HG02938 (cell line): ENCODE data around the gene ABCA12.

Experiments
- ATAC-seq: cut with Tn5 transposase; IDR thresholded peaks from one replicate; pipeline ENCODE4 v1.9.1; 2021; ENCODE audit warnings: mild to moderate bottlenecking, moderate library complexity; ENCODE audit not compliant: unreplicated experiment

The ABCA12 gene

GRCh38 chr2:214989187-214989586 is 149.2 kb downstream of the ABCA12 start:
- no peak for ATAC-seq

GRCh38 chr2:214987261-214987660 is 151.2 kb downstream of the ABCA12 start:
- ATAC-seq = no peak

DNA sequence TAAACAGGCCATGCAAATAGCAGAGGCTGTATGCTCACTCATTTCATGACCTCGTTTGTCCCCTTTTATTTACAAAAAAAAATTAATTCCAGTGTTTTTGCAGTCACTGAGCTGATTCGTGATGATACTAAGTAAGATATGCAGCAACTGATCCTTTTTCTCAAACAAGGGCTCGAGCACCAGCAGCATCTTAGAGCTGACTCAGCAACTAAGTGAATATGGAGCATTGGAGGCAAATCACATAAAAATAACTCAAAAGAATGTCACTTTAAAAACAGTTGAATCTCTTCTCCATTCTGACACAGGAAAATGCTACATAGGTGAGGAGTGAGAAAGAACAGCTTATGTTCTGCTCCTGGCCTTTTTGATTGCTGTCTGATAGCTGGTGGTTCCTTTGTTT is 152.8 kb downstream of the ABCA12 start:
- no peak for ATAC-seq

GRCh38 chr2:214966420-214966819 is 172.0 kb downstream of the ABCA12 start:
- ATAC-seq = no peak

- no peak for ATAC-seq
These were observed 177.7 kb downstream of the ABCA12 start for GRCh38 chr2:214960677-214961076.

- no peak for ATAC-seq
These were observed 191.5 kb downstream of the ABCA12 start for GRCh38 chr2:214946949-214947348.

DNA sequence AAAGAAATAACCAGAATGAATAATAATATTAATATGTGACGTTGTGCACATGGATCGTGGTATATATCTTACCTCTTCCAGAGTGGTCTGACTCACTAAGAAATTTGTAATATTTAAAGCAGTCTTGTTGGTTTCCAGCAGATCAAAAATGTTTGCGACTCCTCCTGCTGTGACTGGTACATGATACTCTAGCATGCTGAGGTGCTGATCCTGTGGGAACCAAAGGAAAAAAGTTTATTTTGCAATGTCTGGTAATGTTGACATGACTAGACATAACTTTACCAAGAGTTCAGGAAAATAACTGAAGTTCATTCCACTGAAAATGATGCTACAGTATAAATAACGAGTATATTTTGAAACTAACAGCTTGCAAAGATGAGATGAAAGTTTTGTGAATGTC is 204.4 kb downstream of the ABCA12 start:
- ATAC-seq = no peak

DNA sequence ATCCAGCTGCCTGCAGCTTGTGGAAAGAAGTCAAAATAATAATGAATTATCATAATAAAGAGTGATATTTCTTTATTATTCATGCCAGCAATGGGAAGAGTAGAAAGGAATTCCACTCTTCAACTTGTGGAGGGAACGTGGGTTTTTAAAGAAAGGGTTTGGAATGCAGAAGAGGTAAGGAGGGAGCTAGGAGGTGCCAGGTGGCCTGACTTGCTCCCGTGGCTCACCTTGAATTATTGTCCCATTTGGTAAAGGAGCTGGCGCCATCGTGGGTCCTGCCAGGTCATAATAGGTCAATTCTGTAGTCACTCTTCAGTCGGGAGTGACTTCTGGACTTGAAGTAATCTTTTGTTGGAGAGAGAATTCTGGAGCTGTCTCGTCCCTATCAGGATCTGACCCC is 233.8 kb downstream of the ABCA12 start:
- no peak for ATAC-seq

GRCh38 chr2:214904176-214904575 is 234.2 kb downstream of the ABCA12 start:
- no peak for ATAC-seq

DNA sequence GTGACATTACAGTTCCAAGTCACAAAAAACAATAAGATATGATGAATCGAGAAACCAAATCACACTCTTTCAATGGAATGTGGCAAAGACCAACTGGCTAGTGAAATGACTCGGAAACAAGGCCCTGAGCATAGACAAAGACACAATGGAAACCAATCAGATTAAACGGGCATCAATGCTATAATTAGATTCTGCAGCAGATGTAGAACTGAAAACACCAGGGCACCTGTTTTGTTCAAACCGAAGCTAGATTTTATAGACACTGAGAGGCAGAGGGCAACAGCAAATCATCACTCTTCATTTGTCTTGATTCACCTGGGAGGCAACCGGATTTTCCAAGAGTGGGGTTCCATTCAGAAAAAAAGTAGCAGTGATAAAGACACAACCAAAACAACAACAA is 236.1 kb downstream of the ABCA12 start:
- no peak for ATAC-seq

DNA sequence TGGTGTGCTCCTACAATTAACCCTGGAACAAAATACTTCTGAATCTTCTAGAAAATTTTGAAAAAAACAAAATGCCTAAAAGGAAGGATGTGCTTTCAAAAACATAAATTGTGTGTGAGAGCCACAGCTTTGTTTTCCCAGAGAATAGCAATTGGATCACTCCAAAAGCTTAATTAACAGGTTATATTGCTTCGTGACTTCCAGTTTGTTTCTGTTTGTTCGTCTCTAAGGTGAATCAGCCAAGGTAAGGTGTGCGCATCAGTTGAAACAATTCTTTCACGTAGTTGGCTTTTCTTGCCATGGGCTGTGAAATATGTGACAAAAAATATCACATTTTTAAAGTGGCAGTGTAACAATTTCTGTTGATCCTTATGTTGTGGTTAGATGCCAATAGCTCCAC is 238.7 kb downstream of the ABCA12 start:
- ATAC-seq = no peak

- ATAC-seq = no peak
These were observed 242.2 kb downstream of the ABCA12 start for GRCh38 chr2:214896274-214896673.

DNA sequence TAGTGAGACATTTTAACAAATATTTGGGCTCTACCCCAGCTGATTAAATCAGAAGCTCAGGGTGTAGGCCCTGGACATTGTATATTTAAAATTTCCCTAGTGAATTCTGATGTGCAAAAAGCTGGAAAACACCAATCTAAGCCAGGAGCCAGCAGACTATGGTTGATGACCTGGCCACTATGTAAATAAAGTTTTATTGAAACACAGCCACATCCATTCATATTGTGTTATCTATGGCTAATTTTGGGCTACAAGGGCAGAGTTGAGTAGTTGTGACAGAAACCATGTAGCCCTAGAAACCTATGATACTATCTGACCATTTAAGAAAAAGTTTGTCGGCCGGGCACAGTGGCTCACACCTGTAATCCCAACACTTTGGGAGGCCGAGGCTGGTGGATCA is 243.0 kb downstream of the ABCA12 start:
- ATAC-seq = no peak

DNA sequence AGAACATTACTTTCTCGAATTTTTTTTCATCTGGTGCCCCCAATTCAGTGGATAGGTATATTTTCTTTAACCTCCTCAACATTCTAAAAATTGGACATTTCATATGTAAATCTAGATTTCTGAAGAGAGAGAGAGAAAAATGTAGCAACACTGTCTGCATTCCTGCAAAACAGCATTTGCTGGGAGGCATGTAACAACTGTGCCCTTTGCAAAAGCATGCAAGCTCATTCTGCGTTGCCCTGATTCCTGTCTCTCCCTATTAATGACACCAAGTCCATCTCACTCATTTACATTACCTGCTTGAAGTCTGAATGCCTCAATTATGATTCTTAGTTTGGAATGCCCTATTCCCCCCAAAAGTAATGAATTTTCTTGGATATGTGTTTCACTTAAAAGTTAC is 249.1 kb downstream of the ABCA12 start:
- ATAC-seq = no peak

GRCh38 chr2:214881647-214882202 is 256.7 kb downstream of the ABCA12 start:
- no peak for ATAC-seq
